Measurements from ENCODE around the gene ARHGEF40.
A peak's percentile ranks its signal among the peaks of the same experiment; 100 is the strongest.

The ARHGEF40 gene

DNA sequence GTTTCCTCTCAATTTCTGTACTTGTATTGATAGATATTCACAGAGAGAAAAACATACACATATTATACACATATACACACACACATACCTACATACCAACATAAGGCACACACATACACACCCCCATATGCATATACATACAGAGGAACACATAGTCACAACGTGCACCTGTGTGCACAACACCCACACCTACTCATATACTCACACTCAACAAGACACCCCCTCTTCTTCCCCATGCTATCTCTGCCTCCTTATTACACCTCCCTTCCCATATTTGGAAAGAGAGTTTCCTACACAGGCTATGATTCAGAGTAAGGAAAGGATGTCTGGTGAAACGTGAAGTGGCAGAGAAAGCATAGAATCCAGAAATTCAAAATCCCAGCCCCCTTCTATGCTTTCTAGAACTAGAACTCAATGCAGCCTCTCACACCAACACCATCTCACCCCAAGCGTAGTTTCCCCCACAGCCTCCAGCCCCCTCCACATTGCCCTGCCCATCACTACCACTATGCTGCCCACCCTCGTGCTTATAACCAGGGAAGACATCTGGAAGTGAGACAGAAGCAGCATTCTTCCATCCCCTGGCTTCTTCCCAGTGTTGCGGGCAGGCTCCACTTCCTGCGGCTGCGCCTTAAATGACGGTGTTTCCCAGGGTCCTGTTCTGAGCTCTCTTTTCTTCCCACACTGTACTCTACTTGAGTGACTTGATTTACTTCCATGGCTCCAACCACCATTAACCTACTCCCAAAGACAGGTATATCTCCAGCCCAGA, 10.1 kb upstream of the ARHGEF40 start:
- no peak for DNase-seq
- H3K4me3 Mint-ChIP-seq: no peak overlapping the region
- H3K27me3 Mint-ChIP-seq (ENCODE audit: low read depth, poor library complexity): peaks cover 11% of the 10 kb centered on the region
- H3K36me3 Mint-ChIP-seq (ENCODE audit: low read depth): no peaks in the 10 kb centered on the region
- TF ChIP-seq CTCF (IDR thresholded peaks at IDR 0.05): no peak
- H3K9me3 Mint-ChIP-seq: no peaks in the 10 kb centered on the region
- peaks cover 65% of the 10 kb centered on the region for H3K4me1 Mint-ChIP-seq
- no peak overlapping the region for H3K27ac Mint-ChIP-seq

GRCh38 chr14:21060614-21061346, 9.3 kb upstream of the ARHGEF40 start:
- Mint-ChIP-seq H3K36me3 (ENCODE audit: low read depth) (no peaks in the 10 kb centered on the region), H3K4me1 (peaks cover 65% of the 10 kb centered on the region), H3K27me3 (ENCODE audit: low read depth, poor library complexity) (peaks cover 14% of the 10 kb centered on the region), H3K4me3 (no peak overlapping the region), H3K27ac (peak overlapping the region; percentile 83), H3K9me3 (no peaks in the 10 kb centered on the region)
- no peak for DNase-seq
- TF ChIP-seq CTCF (IDR thresholded peaks at IDR 0.05): no peak

DNA sequence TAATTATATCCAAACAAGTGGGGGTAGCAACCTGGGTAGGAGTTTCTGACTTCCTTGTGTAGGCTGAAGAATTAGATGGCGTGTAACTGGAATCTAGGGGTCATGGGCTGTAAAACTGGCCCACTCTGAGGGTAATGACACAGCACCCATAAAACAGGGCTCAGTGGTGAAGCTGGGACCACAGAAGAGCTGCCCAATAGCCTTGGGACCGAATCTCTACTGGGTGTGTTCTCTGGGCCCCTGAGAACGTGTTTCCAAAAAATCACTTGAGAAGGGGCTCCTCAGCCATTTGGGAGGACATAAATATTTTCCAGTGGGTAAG, 8.8 kb upstream of the ARHGEF40 start:
- Mint-ChIP-seq H3K4me3 (no peak overlapping the region), H3K36me3 (ENCODE audit: low read depth) (no peaks in the 10 kb centered on the region)

DNA sequence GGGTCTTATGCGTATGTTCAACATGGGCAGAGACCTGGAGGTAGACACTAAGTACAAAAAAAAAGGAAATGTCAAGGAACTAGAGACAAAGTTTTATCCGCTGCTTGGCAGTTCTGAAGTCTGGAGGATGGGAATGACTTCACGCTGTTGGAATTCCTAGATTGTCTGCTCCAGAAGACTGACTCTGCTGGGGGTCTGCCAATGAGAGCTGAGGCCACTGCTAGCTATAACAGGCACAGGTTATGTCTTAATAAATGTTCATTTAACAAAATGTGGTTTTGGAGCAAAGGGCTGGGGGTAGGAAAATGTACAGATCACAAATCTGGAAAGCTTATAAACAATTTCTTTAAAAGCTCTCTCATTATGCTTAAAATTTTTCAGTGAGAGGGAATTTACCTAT, 6.6 kb upstream of the ARHGEF40 start:
- no peaks in the 10 kb centered on the region for H3K36me3 Mint-ChIP-seq (ENCODE audit: low read depth)
- no peaks in the 10 kb centered on the region for H3K9me3 Mint-ChIP-seq
- no peak for TF ChIP-seq CTCF (IDR thresholded peaks at IDR 0.05)
- H3K4me1 Mint-ChIP-seq: peaks cover 67% of the 10 kb centered on the region
- H3K4me3 Mint-ChIP-seq: no peak overlapping the region
- H3K27me3 Mint-ChIP-seq (ENCODE audit: low read depth, poor library complexity): peaks cover 11% of the 10 kb centered on the region
- DNase-seq: no peak
- peak overlapping the region; percentile 15 for H3K27ac Mint-ChIP-seq

More for the DNA sequence above, 8.8 kb upstream of the ARHGEF40 start:
- peaks cover 61% of the 10 kb centered on the region for H3K4me1 Mint-ChIP-seq
- no peak for TF ChIP-seq CTCF (IDR thresholded peaks at IDR 0.05)
- H3K9me3 Mint-ChIP-seq: no peaks in the 10 kb centered on the region
- H3K27ac Mint-ChIP-seq: peak overlapping the region; percentile 83
- no peak for DNase-seq
- peaks cover 14% of the 10 kb centered on the region for H3K27me3 Mint-ChIP-seq (ENCODE audit: low read depth, poor library complexity)

DNA sequence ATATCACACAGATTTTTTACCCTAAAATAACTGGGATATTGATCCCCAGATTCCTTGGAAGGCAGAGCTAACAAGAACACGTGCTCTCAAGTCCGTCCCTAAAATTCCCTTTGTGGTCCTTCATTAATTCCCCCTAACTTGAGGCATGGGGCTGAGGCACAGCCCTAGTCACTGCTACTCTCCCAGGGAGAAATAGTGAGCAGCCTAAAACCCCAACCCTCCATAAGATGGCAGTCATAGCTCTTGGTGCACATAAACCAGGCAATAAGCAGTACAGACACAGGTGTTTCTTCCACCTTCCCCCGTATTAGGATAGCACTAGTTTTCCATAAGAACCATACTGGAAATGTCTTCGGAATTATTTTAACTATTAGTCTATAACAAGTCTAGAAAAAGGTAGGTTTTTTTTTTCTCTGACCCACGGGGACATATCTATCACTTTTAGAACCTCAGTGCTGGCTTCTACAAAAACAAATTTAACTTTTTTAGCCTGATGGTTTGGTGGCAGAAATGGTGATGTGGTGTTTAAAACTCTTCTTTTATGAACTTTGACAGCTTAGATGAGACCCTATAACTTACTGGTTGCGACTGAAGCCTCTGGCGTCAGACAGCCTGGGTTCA, 3.1 kb upstream of the ARHGEF40 start:
- Mint-ChIP-seq H3K27me3 (ENCODE audit: low read depth, poor library complexity) (peaks cover 3% of the 10 kb centered on the region), H3K4me3 (no peak overlapping the region), H3K4me1 (peaks cover 61% of the 10 kb centered on the region), H3K27ac (no peak overlapping the region), H3K9me3 (no peaks in the 10 kb centered on the region), H3K36me3 (ENCODE audit: low read depth) (no peaks in the 10 kb centered on the region)
- DNase-seq: no peak
- TF ChIP-seq CTCF (IDR thresholded peaks at IDR 0.05): no peak

All from nephron progenitor cell (in vitro differentiated cells).